Measurements from ENCODE around the gene SEPTIN5.

The SEPTIN5 gene

GRCh38 chr22:19733755-19734154, 19.5 kb downstream of the SEPTIN5 start:
- no peak for DNase-seq (ENCODE audit: low read depth)

- no peak for DNase-seq (ENCODE audit: low read depth)
Observed at GRCh38 chr22:19734163-19734562, 19.9 kb downstream of the SEPTIN5 start.

- no peak for DNase-seq (ENCODE audit: low read depth)
Observed at GRCh38 chr22:19734837-19735382, 20.6 kb downstream of the SEPTIN5 start.

- DNase-seq (ENCODE audit: low read depth) = no peak
Observed at GRCh38 chr22:19735665-19736510, 21.6 kb downstream of the SEPTIN5 start.

GRCh38 chr22:19737846-19738663, 23.8 kb downstream of the SEPTIN5 start:
- DNase-seq (ENCODE audit: low read depth) = no peak

- no peak for DNase-seq (ENCODE audit: low read depth)
Observed at GRCh38 chr22:19738664-19739447, 24.6 kb downstream of the SEPTIN5 start.

- DNase-seq (ENCODE audit: low read depth) = no peak
Observed at GRCh38 chr22:19739448-19739895, 25.2 kb downstream of the SEPTIN5 start.

GRCh38 chr22:19739911-19740449, 25.7 kb downstream of the SEPTIN5 start:
- no peak for DNase-seq (ENCODE audit: low read depth)

- no peak for DNase-seq (ENCODE audit: low read depth)
Observed at GRCh38 chr22:19740586-19740985, 26.3 kb downstream of the SEPTIN5 start.

- no peak for DNase-seq (ENCODE audit: low read depth)
Observed at GRCh38 chr22:19741053-19741452, 26.8 kb downstream of the SEPTIN5 start.

- DNase-seq (ENCODE audit: low read depth) = no peak
Observed at GRCh38 chr22:19742160-19743066, 28.1 kb downstream of the SEPTIN5 start.

- DNase-seq (ENCODE audit: low read depth) = no peak
Observed at GRCh38 chr22:19743081-19743480, 28.8 kb downstream of the SEPTIN5 start.

- DNase-seq (ENCODE audit: low read depth) = no peak
Observed at GRCh38 chr22:19743651-19744050, 29.3 kb downstream of the SEPTIN5 start.

- DNase-seq (ENCODE audit: low read depth) = no peak
Observed at GRCh38 chr22:19744350-19745006, 30.2 kb downstream of the SEPTIN5 start.

- no peak for DNase-seq (ENCODE audit: low read depth)
Observed at GRCh38 chr22:19745155-19746101, 31.1 kb downstream of the SEPTIN5 start.

- DNase-seq (ENCODE audit: low read depth) = no peak
Observed at GRCh38 chr22:19746726-19747125, 32.4 kb downstream of the SEPTIN5 start.

- DNase-seq (ENCODE audit: low read depth) = no peak
Observed at GRCh38 chr22:19747551-19747950, 33.2 kb downstream of the SEPTIN5 start.

GRCh38 chr22:19748139-19748538, 33.8 kb downstream of the SEPTIN5 start:
- DNase-seq (ENCODE audit: low read depth) = no peak

Data from amniotic epithelial cell (primary cell).